HCT116 (cell line): ENCODE results near the gene CYB5R2. TPM values are rescaled to one million over a fixed set of nuclear protein-coding genes. Genes with fewer than 3 reads are reported as not detected.

ENCODE experiments used
- ATAC-seq: fragments of 200-7000 bp; cut with Tn5 transposase; 2 replicates; pipeline ENCODE4 v1.9.1; 2020; ENCODE audit warnings: mild to moderate bottlenecking, moderate library complexity
- BruUV-seq: library from RNA; stranded (reverse); fragments of 400-500 nt; replicated peaks from 2 replicates; lab custom pipeline; 2021; lab: Mats Ljungman, UMichigan
- CTCF ChIA-PET: fragments of 300-600 bp; sonication (Branson Sonifier 250); formaldehyde crosslinking; loops from one replicate; lab custom pipeline; 2021; ENCODE audit warnings: antibody characterized with exemption; lab: Charles Lee
- POLR2A ChIA-PET: fragments of 300-600, 350-600 bp; sonication (Branson Sonifier 250); formaldehyde crosslinking; loops from one replicate; lab custom pipeline; 2021; ENCODE audit warnings: antibody characterized with exemption; lab: Charles Lee
- RAD21 ChIA-PET, 2 experiments: fragments of 300-600 bp; sonication (Branson Sonifier 250); formaldehyde crosslinking; loops; one replicate each; lab custom pipeline; 2023; ENCODE audit warnings: low total read pairs in 2 of 2; ENCODE audit not compliant: uncharacterized antibody in 2 of 2, unreplicated experiment in 2 of 2, low non-redundant PET in 1 of 2; lab: Charles Lee
- DNase-seq: peaks from one replicate; pipeline ENCODE4 v3.0.0-alpha.2; 2010; ENCODE audit warnings: low read depth, low spot score
- H2AFZ ChIP-seq: fragments of 200-600 bp; shearing (Covaris generic), sonication (generic); 2 replicates; pipeline ENCODE4 v1.6.1; 2017; ENCODE audit warnings: low read depth, mixed run types, mixed read lengths, antibody characterized with exemption, low read length; ENCODE audit not compliant: poor library complexity, severe bottlenecking
- H3K27ac ChIP-seq: 2 replicates; pipeline ENCODE4 v1.5.1; 2012; ENCODE audit warnings: low read depth, low read length
- H3K27me3 ChIP-seq: fragments of 200-600 bp; sonication (generic); 2 replicates; pipeline ENCODE4 v1.6.1; 2016; ENCODE audit warnings: mixed run types, low read length, mixed read lengths; ENCODE audit not compliant: insufficient read depth
- H3K36me3 ChIP-seq, 2 experiments: fragments of 200-500 bp in 1 of 2; fragments of 200-600 bp in 1 of 2; sonication (Bioruptor generic) in 1 of 2; sonication (generic) in 1 of 2; 2 replicates each; pipeline versions ENCODE4 v1.5.1 to v1.6.1; 2014 to 2016; ENCODE audit warnings: low read length in 2 of 2, inconsistent platforms in 1 of 2, mixed read lengths in 1 of 2, mixed run types in 1 of 2; ENCODE audit not compliant: insufficient read depth in 2 of 2, control insufficient read depth in 1 of 2
- H3K4me1 ChIP-seq, 2 experiments: fragments of 200-600 bp in 1 of 2; sonication (generic) in 1 of 2; 2 replicates each; pipeline versions ENCODE4 v1.5.1 to v1.6.1; 2012 to 2017; ENCODE audit warnings: low read length in 2 of 2, inconsistent platforms in 1 of 2, mild to moderate bottlenecking in 1 of 2, mixed read lengths in 1 of 2, mixed run types in 1 of 2, moderate library complexity in 1 of 2; ENCODE audit not compliant: insufficient read depth in 2 of 2, control insufficient read depth in 1 of 2
- H3K4me2 ChIP-seq: fragments of 200-600 bp; sonication (generic); 2 replicates; pipeline ENCODE4 v1.6.1; 2017; ENCODE audit warnings: mixed run types, low read length, mixed read lengths
- H3K4me3 ChIP-seq, 2 experiments: fragments of 200-600 bp in 1 of 2; sonication (generic) in 1 of 2; replicated peaks in 1 of 2; 2 replicates each; pipeline ENCODE4 v1.5.1; 2011 to 2016; ENCODE audit warnings: low read length in 2 of 2, control low read depth in 1 of 2, low read depth in 1 of 2, mild to moderate bottlenecking in 1 of 2, mixed read lengths in 1 of 2, mixed run types in 1 of 2
- H3K79me2 ChIP-seq: fragments of 200-600 bp; sonication (generic); 2 replicates; pipeline ENCODE4 v1.6.1; 2017; ENCODE audit warnings: mild to moderate bottlenecking, mixed run types, low read length, moderate library complexity, mixed read lengths; ENCODE audit not compliant: insufficient read depth
- H3K9ac ChIP-seq: fragments of 200-600 bp; sonication (generic); 2 replicates; pipeline ENCODE4 v1.6.1; 2016; ENCODE audit warnings: low read length, mixed read lengths
- H3K9me2 ChIP-seq: fragments of 200-600 bp; sonication (generic), shearing (Covaris generic); 2 replicates; pipeline ENCODE4 v1.6.1; 2017; ENCODE audit warnings: mixed run types, mild to moderate bottlenecking, moderate library complexity; ENCODE audit not compliant: insufficient read depth
- H3K9me3 ChIP-seq, 2 experiments: fragments of 200-500 bp in 1 of 2; fragments of 200-600 bp in 1 of 2; sonication (Bioruptor generic) in 1 of 2; sonication (generic) in 1 of 2; 2 replicates each; pipeline ENCODE4 v1.6.1; 2014 to 2017; ENCODE audit warnings: low read length in 2 of 2, mixed read lengths in 2 of 2, inconsistent platforms in 1 of 2, low read depth in 1 of 2, mild to moderate bottlenecking in 1 of 2, mixed run types in 1 of 2, moderate library complexity in 1 of 2; ENCODE audit not compliant: control insufficient read depth in 1 of 2, insufficient read depth in 1 of 2
- H4K20me1 ChIP-seq: fragments of 200-600 bp; sonication (generic), shearing (Covaris generic); 2 replicates; pipeline ENCODE4 v1.6.1; 2017; ENCODE audit warnings: mixed run types, mild to moderate bottlenecking, moderate library complexity; ENCODE audit not compliant: insufficient read depth
- ATF3 ChIP-seq: IDR thresholded peaks from 2 replicates; pipeline ENCODE4 v1.6.1; 2012
- CBX3 ChIP-seq: IDR thresholded peaks from 2 replicates; pipeline ENCODE4 v1.6.1; 2012; ENCODE audit warnings: low read depth
- CEBPB ChIP-seq: IDR thresholded peaks from 2 replicates; pipeline ENCODE4 v1.6.1; 2012; ENCODE audit warnings: low read depth
- EGR1 ChIP-seq: IDR thresholded peaks from 2 replicates; pipeline ENCODE4 v1.6.1; 2012; ENCODE audit warnings: low read depth
- ELF1 ChIP-seq: IDR thresholded peaks from 2 replicates; pipeline ENCODE4 v1.6.1; 2012; ENCODE audit warnings: low read depth, borderline replicate concordance
- EZH2 ChIP-seq: fragments of 200-600 bp; sonication (generic); IDR thresholded peaks from 2 replicates; pipeline ENCODE4 v1.6.1; 2017; ENCODE audit warnings: antibody characterized with exemption, mixed run types
- FOSL1 ChIP-seq: IDR thresholded peaks from 2 replicates; pipeline ENCODE4 v1.6.1; 2012; ENCODE audit warnings: low read depth
- MAX ChIP-seq: IDR thresholded peaks from 2 replicates; pipeline ENCODE4 v1.6.1; 2012
- POLR2A ChIP-seq: IDR thresholded peaks from 2 replicates; pipeline ENCODE4 v1.7.0; 2011; ENCODE audit warnings: borderline replicate concordance; ENCODE audit not compliant: insufficient read depth, insufficient read length; ENCODE audit errors: extremely low read depth
- SIN3A ChIP-seq: IDR thresholded peaks from 2 replicates; pipeline ENCODE4 v1.6.1; 2012; ENCODE audit warnings: low read depth
- TCF7L2 ChIP-seq: IDR thresholded peaks from 2 replicates; pipeline ENCODE4 v1.7.0; 2011; ENCODE audit warnings: borderline replicate concordance, inconsistent platforms; ENCODE audit not compliant: insufficient read depth, insufficient read length; ENCODE audit errors: extremely low read depth
- YY1 ChIP-seq: IDR thresholded peaks from 2 replicates; pipeline ENCODE4 v1.6.1; 2011; ENCODE audit warnings: low read length, low read depth, moderate library complexity, mild to moderate bottlenecking; ENCODE audit not compliant: insufficient replicate concordance; ENCODE audit errors: extremely low read depth
- ZFX ChIP-seq: fragments of 450-650 bp; IDR thresholded peaks from 2 replicates; pipeline ENCODE4 v1.6.1; 2017
- intact Hi-C: fragments of 100-400 bp; cut with micrococcal nuclease; formaldehyde crosslinking; loops from 2 replicates; pipeline ENCODE4 v1.10.0; 2022
- total RNA-seq: library from RNA; stranded (reverse); gene quantifications from one replicate; pipeline ENCODE4 v1.2.1, GENCODE V29; 2021; ENCODE audit not compliant: unreplicated experiment

The CYB5R2 gene
- total RNA-seq, 1 experiment from 2014 or later: 14.4 TPM

- intact Hi-C loops: no loop called here
- CTCF ChIA-PET: interaction anchor here (0.6 to 1.0 kb wide), 2 partner anchors 17 to 76 kb away, joined by 3 read pairs; no protein-coding TSS in a partner anchor
These were observed 25.0 kb downstream of the CYB5R2 start for GRCh38 chr11:7648264-7648663.

GRCh38 chr11:7646866-7647265 is 26.4 kb downstream of the CYB5R2 start:
- H2AFZ ChIP-seq: no peak overlapping the region
- H3K79me2 ChIP-seq: no peaks in the 10 kb centered on the region
- H3K27me3 ChIP-seq: no peaks in the 10 kb centered on the region
- no peaks in the 10 kb centered on the region for H3K4me1 ChIP-seq
- H3K36me3 ChIP-seq: no peaks in the 10 kb centered on the region
- no peaks in the 10 kb centered on the region for H4K20me1 ChIP-seq
- no peak for TF ChIP-seq CBX3
- no peak overlapping the region for H3K27ac ChIP-seq
- H3K4me3 ChIP-seq: no peak overlapping the region
- H3K9ac ChIP-seq: no peak overlapping the region
- intact Hi-C loops: no loop called here
- POLR2A ChIA-PET: no interaction called here
- DNase-seq: no peak
- CTCF ChIA-PET: interaction anchor here (1.1 kb wide), 1 partner anchor 19 kb away, joined by 4 read pairs; no protein-coding TSS in a partner anchor
- H3K4me2 ChIP-seq: no peak overlapping the region
- RAD21 ChIA-PET: no interaction called here
- H3K9me2 ChIP-seq: no peaks in the 10 kb centered on the region
- no peak for ATAC-seq
- no TSS peak for BruUV-seq
- H3K9me3 ChIP-seq: no peaks in the 10 kb centered on the region

More at GRCh38 chr11:7648264-7648663, 25.0 kb downstream of the CYB5R2 start:
- DNase-seq (no peak), ATAC-seq (no peak)
- H3K9ac ChIP-seq: no peak overlapping the region
- no peaks in the 10 kb centered on the region for H3K79me2 ChIP-seq
- no peak overlapping the region for H3K27ac ChIP-seq
- H3K4me1 ChIP-seq: no peaks in the 10 kb centered on the region
- TF ChIP-seq MAX: no peak
- TF ChIP-seq FOSL1: no peak
- no peak for TF ChIP-seq EZH2
- no peak for TF ChIP-seq CEBPB
- no peak for TF ChIP-seq CBX3
- no peak for TF ChIP-seq ZFX
- TF ChIP-seq YY1: no peak
- TF ChIP-seq POLR2A: no peak
- TF ChIP-seq SIN3A: no peak
- TF ChIP-seq EGR1: no peak
- no peak for TF ChIP-seq ELF1
- TF ChIP-seq ATF3: no peak
- no peak for TF ChIP-seq TCF7L2
- ChIA-PET POLR2A (no interaction called here), RAD21 (no interaction called here)
- H3K9me2 ChIP-seq: no peaks in the 10 kb centered on the region
- no peak overlapping the region for H3K4me2 ChIP-seq
- H3K4me3 ChIP-seq: no peak overlapping the region
- no peak overlapping the region for H2AFZ ChIP-seq
- no peaks in the 10 kb centered on the region for H3K9me3 ChIP-seq
- BruUV-seq: no TSS peak
- H3K27me3 ChIP-seq: no peaks in the 10 kb centered on the region
- H3K36me3 ChIP-seq: no peaks in the 10 kb centered on the region
- H4K20me1 ChIP-seq: no peaks in the 10 kb centered on the region
